OCI-LY1 (cell line): ENCODE measurements around the gene PHC1.

ENCODE experiments used
- H2AFZ ChIP-seq: fragments of 200-600 bp; sonication (generic), shearing (Covaris generic); 2 replicates; pipeline ENCODE4 v1.6.0; 2014; ENCODE audit warnings: antibody characterized with exemption, mild to moderate bottlenecking, low read length
- H3F3A ChIP-seq: fragments of 200-600 bp; sonication (generic), shearing (Covaris generic); 2 replicates; pipeline ENCODE4 v1.6.0; 2014; ENCODE audit warnings: mild to moderate bottlenecking, antibody characterized with exemption, low read length, moderate library complexity; ENCODE audit not compliant: insufficient read depth
- H3K27ac ChIP-seq: fragments of 200-600 bp; sonication (generic); 2 replicates; pipeline ENCODE4 v1.5.1; 2014; ENCODE audit warnings: low read length, mixed run types, mild to moderate bottlenecking, low read depth; ENCODE audit not compliant: poor library complexity, severe bottlenecking
- H3K27me3 ChIP-seq: fragments of 200-600 bp; sonication (generic); 2 replicates; pipeline ENCODE4 v1.6.0; 2014; ENCODE audit warnings: antibody characterized with exemption, mild to moderate bottlenecking, low read length, moderate library complexity; ENCODE audit not compliant: insufficient read depth
- H3K36me3 ChIP-seq: fragments of 200-600 bp; sonication (generic); 2 replicates; pipeline ENCODE4 v1.6.1; 2014; ENCODE audit warnings: mild to moderate bottlenecking, antibody characterized with exemption, low read length, moderate library complexity, mixed read lengths; ENCODE audit not compliant: insufficient read depth
- H3K4me1 ChIP-seq: fragments of 200-600 bp; sonication (generic); 2 replicates; pipeline ENCODE4 v1.5.1; 2014; ENCODE audit warnings: mild to moderate bottlenecking, low read length, moderate library complexity; ENCODE audit not compliant: insufficient read depth, severe bottlenecking
- H3K4me2 ChIP-seq: fragments of 200-600 bp; sonication (generic), shearing (Covaris generic); 2 replicates; pipeline ENCODE4 v1.6.1; 2014; ENCODE audit warnings: low read length
- H3K4me3 ChIP-seq: fragments of 200-600 bp; sonication (generic); 2 replicates; pipeline ENCODE4 v1.5.1; 2014; ENCODE audit warnings: low read length, low read depth, mild to moderate bottlenecking, mixed read lengths; ENCODE audit not compliant: poor library complexity, severe bottlenecking
- H3K79me2 ChIP-seq: fragments of 200-600 bp; shearing (Covaris generic); 2 replicates; pipeline ENCODE4 v1.6.1; 2016; ENCODE audit warnings: mixed run types, low read length, mixed read lengths; ENCODE audit not compliant: insufficient read depth
- H3K9ac ChIP-seq: fragments of 200-600 bp; sonication (generic), shearing (Covaris generic); 2 replicates; pipeline ENCODE4 v1.6.1; 2014; ENCODE audit warnings: mild to moderate bottlenecking, low read length, mixed read lengths
- H3K9me2 ChIP-seq: fragments of 200-600 bp; sonication (generic), shearing (Covaris generic); 2 replicates; pipeline ENCODE4 v1.6.1; 2014; ENCODE audit warnings: low read depth, mild to moderate bottlenecking, low read length, mixed read lengths
- H3K9me3 ChIP-seq: fragments of 200-600 bp; shearing (Covaris generic); 2 replicates; pipeline ENCODE4 v1.6.1; 2014; ENCODE audit warnings: low read length, mixed read lengths
- H4K20me1 ChIP-seq: fragments of 200-600 bp; sonication (generic), shearing (Covaris generic); 2 replicates; pipeline ENCODE4 v1.6.0; 2016; ENCODE audit warnings: mild to moderate bottlenecking, low read length; ENCODE audit not compliant: insufficient read depth
- CTCF ChIP-seq: fragments of 200-600 bp; sonication (generic), shearing (Covaris generic); IDR thresholded peaks from 2 replicates; pipeline ENCODE4 v1.5.1; 2017; ENCODE audit warnings: mild to moderate bottlenecking, antibody characterized with exemption, low read length, moderate library complexity, mixed read lengths
- EZH2 ChIP-seq: fragments of 200-600 bp; sonication (generic), shearing (Covaris generic); IDR thresholded peaks from 2 replicates; pipeline ENCODE4 v1.8.0; 2017; ENCODE audit warnings: borderline replicate concordance, mixed run types, mild to moderate bottlenecking, antibody characterized with exemption, low read length, moderate library complexity, mixed read lengths

Gene PHC1

GRCh38 chr12:8903646-8904045, 10.7 kb upstream of the PHC1 start:
- H3K4me3 ChIP-seq, result no peak overlapping the region
- H3K27ac ChIP-seq, result no peak overlapping the region
- no peaks in the 10 kb centered on the region for H3K9me3 ChIP-seq
- H3K79me2 ChIP-seq, result no peaks in the 10 kb centered on the region
- H3K27me3 ChIP-seq, result no peaks in the 10 kb centered on the region
- no peak for TF ChIP-seq CTCF
- no peak for TF ChIP-seq EZH2
- no peaks in the 10 kb centered on the region for H3K9me2 ChIP-seq
- no peaks in the 10 kb centered on the region for H4K20me1 ChIP-seq
- H3K36me3 ChIP-seq, result no peaks in the 10 kb centered on the region
- H3F3A ChIP-seq, result no peaks in the 10 kb centered on the region
- no peak overlapping the region for H2AFZ ChIP-seq
- H3K4me2 ChIP-seq, result no peak overlapping the region
- no peak overlapping the region for H3K9ac ChIP-seq
- peaks cover 9% of the 10 kb centered on the region for H3K4me1 ChIP-seq

GRCh38 chr12:8904665-8905064, 9.6 kb upstream of the PHC1 start:
- H3K4me2 ChIP-seq, result no peak overlapping the region
- H2AFZ ChIP-seq, result no peak overlapping the region
- no peaks in the 10 kb centered on the region for H3F3A ChIP-seq
- TF ChIP-seq CTCF (no peak), EZH2 (no peak)
- H3K36me3 ChIP-seq, result no peaks in the 10 kb centered on the region
- no peaks in the 10 kb centered on the region for H4K20me1 ChIP-seq
- H3K79me2 ChIP-seq, result no peaks in the 10 kb centered on the region
- H3K4me1 ChIP-seq, result peaks cover 9% of the 10 kb centered on the region
- H3K9me3 ChIP-seq, result no peaks in the 10 kb centered on the region
- no peaks in the 10 kb centered on the region for H3K27me3 ChIP-seq
- no peak overlapping the region for H3K4me3 ChIP-seq
- H3K9me2 ChIP-seq, result no peaks in the 10 kb centered on the region
- H3K9ac ChIP-seq, result no peak overlapping the region
- no peak overlapping the region for H3K27ac ChIP-seq

GRCh38 chr12:8905546-8905945, 8.8 kb upstream of the PHC1 start:
- H2AFZ ChIP-seq, result no peak overlapping the region

More at GRCh38 chr12:8905546-8905945, 8.8 kb upstream of the PHC1 start:
- Histone ChIP-seq H3K4me2 (no peak overlapping the region), H3K27ac (no peak overlapping the region), H3K9me2 (no peaks in the 10 kb centered on the region), H3K9me3 (no peaks in the 10 kb centered on the region), H3F3A (no peaks in the 10 kb centered on the region), H3K4me3 (no peak overlapping the region), H3K27me3 (no peaks in the 10 kb centered on the region), H3K9ac (no peak overlapping the region), H3K79me2 (no peaks in the 10 kb centered on the region), H3K36me3 (no peaks in the 10 kb centered on the region), H4K20me1 (no peaks in the 10 kb centered on the region), H3K4me1 (peaks cover 9% of the 10 kb centered on the region)
- TF ChIP-seq EZH2 (no peak), CTCF (no peak)
